Epithelial cell of proximal tubule (primary cell): Measurements from ENCODE around the gene LCLAT1. TPM values are rescaled to one million over a fixed set of nuclear protein-coding genes. Genes with fewer than 3 reads are reported as not detected.

Experiments
- DNase-seq: peaks from one replicate; pipeline ENCODE4 v3.0.0-alpha.2; 2011; ENCODE audit warnings: low read depth
- H3K4me3 ChIP-seq: 2 replicates; pipeline ENCODE4 v1.5.1; 2011; ENCODE audit warnings: low read depth, mild to moderate bottlenecking, low read length
- total RNA-seq: library from RNA; depleted of rRNA; stranded (reverse); fragments of >200 nt; gene quantifications from 2 replicates; pipeline ENCODE4 v1.2.3, GENCODE V29; 2015
- TF ChIP-seq, protein P1 (sequence below): conservative IDR thresholded peaks from 2 replicates; pipeline ENCODE4 v1.5.1; 2012; ENCODE audit warnings: low read depth, mild to moderate bottlenecking, low read length

LCLAT1 gene
- total RNA-seq, 1 donor from 2014 or later = 13.4 TPM

DNA sequence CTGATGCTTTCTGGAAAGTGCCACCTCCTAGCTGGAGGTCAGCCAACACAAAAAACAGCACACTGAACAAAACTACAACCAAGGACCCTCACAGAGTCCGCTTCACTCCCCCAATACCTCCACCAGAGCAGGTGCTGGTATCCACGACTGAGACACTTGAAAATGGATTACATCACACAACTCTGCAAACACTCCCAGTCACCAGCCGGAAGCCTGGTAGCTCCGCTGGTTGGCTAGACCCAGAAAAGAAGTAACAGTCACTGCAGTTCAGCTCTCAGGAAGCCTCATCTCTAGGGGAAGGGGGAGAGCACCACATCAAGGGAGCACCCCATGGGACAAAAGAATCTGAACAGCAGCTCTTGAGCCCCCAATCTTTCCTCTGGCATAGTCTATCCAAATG, 175.4 kb downstream of the LCLAT1 start:
- TF ChIP-seq, protein P1, sequence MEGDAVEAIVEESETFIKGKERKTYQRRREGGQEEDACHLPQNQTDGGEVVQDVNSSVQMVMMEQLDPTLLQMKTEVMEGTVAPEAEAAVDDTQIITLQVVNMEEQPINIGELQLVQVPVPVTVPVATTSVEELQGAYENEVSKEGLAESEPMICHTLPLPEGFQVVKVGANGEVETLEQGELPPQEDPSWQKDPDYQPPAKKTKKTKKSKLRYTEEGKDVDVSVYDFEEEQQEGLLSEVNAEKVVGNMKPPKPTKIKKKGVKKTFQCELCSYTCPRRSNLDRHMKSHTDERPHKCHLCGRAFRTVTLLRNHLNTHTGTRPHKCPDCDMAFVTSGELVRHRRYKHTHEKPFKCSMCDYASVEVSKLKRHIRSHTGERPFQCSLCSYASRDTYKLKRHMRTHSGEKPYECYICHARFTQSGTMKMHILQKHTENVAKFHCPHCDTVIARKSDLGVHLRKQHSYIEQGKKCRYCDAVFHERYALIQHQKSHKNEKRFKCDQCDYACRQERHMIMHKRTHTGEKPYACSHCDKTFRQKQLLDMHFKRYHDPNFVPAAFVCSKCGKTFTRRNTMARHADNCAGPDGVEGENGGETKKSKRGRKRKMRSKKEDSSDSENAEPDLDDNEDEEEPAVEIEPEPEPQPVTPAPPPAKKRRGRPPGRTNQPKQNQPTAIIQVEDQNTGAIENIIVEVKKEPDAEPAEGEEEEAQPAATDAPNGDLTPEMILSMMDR = no peak
- DNase-seq = no peak
- no peak overlapping the region for H3K4me3 ChIP-seq

DNA sequence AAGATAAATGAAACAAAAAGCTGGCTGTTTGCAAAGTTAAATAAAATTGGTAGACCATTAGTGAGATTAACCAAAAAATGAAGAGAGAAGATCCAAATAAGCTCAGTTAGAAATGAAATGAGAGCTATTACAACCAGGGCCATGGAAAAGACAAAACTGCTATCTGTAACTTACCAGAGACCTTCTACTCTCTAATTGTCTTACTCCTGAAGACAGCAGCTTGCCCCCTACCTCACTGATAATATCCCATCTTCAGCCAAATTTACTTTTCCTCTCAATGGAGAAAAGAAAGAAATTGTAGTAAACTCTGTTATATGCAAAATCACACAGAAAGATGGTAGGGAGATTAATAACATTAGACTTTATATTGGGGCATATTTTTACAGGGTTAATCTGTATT, 178.2 kb downstream of the LCLAT1 start:
- no peak for DNase-seq
- H3K4me3 ChIP-seq = no peak overlapping the region
- TF ChIP-seq, protein P1 = no peak

DNA sequence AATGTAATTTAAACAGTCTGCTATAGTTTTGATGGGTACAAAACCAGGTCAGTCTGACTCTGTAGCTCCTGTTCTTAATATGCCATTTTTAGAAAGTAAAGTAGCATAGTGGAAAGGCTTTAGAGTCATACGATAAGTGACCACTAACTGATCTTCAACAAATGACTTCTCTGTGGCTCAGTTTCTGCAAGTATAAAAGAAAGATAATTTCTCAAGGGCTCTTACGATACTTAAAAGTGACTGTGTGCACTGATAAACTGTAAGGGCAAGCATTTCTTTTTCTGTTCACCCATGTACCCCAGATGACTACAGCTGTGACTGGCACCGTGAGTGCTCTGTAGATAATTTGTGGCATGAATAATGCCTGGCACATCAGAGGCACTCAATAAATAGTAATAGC, 178.7 kb downstream of the LCLAT1 start:
- TF ChIP-seq, protein P1 = no peak

DNA sequence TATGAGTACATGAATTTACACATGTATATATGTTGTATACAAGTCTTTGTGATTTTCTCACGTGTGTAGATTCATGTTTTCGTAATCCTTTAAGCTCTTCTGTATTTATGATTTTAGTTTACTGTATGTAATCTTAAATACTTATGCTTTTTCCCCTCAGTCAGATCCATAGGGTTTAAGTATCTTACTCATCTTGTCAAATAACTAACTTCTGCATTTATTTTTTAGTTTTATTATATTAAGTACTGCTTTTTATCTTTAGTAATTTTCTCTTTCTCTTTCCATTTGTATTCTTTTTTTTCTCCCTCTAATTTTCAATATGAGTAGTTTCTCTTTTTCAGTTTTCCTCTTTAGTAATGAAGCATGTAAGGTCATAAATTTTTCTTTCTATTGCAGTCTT, 179.4 kb downstream of the LCLAT1 start:
- TF ChIP-seq, protein P1 = no peak
- no peak for DNase-seq

More for the DNA sequence above, 178.7 kb downstream of the LCLAT1 start:
- DNase-seq = no peak
- no peak overlapping the region for H3K4me3 ChIP-seq

DNA sequence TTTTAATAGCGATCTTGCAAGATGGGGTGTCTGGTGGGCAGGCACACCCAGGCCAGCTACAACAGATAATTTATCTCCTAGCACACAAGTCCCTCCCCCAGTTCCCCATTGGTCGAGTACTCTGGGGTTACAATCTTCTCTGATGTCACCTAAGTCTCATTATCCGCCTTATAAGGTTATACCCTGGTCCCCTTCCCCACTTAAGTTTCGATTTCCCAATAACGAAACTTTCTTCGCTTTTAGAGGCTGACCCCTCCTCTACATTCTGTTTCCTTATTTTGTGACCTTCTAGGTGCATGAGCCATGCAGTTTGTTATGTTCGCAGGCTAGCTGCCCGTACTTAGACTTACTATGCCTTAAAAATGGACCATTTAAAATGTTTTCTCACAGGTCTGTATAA, 180.1 kb downstream of the LCLAT1 start:
- no peak overlapping the region for H3K4me3 ChIP-seq
- TF ChIP-seq, protein P1 = no peak
- no peak for DNase-seq

More for the DNA sequence above, 179.4 kb downstream of the LCLAT1 start:
- H3K4me3 ChIP-seq = no peak overlapping the region

DNA sequence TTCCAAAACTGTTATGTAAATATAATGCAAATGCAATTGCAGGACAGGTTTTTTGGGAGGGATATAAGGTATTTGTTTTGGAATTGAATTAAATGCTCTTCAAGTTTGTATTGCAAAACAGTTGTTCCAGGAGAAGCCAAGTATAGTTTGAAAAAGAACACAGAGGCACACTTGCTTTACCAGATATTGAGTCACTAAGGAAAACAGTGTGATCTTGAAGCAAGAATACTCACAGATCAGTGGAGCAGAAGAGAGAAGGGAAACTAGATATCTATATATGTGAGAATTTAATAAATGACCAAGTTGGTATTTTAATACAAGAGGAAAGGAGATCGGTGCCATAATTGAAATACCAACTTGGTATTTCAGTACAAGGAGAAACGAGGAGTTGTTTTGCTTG, 181.3 kb downstream of the LCLAT1 start:
- TF ChIP-seq, protein P1 = no peak
- DNase-seq = peak; percentile 78
- no peak overlapping the region for H3K4me3 ChIP-seq

DNA sequence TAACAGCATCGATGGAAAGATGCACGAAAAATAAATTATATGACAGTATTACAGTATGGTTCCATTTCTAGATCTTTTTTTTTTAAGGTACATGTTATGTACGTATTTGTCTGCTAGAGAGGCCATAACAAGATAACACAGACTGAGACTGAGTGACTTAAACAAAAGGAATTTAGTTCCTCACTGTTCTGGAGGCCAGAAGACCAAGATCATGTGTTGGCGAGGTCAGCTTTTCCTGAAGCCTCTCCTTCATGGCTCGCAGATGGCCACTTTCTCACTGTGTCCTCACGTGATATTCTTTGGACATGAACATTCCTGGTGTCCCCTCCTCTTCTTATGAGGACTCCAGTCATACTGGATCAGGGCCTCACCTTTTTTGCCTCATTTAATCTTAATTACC, 182.8 kb downstream of the LCLAT1 start:
- peak; percentile 39 for DNase-seq
- H3K4me3 ChIP-seq = no peak overlapping the region
- TF ChIP-seq, protein P1 = no peak
